Esophagus mucosa (tissue), 1 donor: ENCODE results near the gene PNMA6F. TPM values are rescaled to one million over a fixed set of nuclear protein-coding genes. Genes with fewer than 3 reads are reported as not detected.
"Not testable (repeated sequence)": the region's sequence is repeated elsewhere in the genome, so short reads cannot be mapped to it uniquely, and the experiment has no call there.

ENCODE experiments used
- ATAC-seq: fragments of 200-7000 bp; cut with Tn5 transposase; one replicate; pipeline ENCODE4 v1.9.1; 2020
- total RNA-seq: library from RNA; stranded (reverse); gene quantifications from one replicate; pipeline ENCODE4 v1.2.4, GENCODE V29; 2023
- donor health status: DM: yes; HTN: yes; CAD: no.

PNMA6F gene
- total RNA-seq, 1 donor from 2014 or later, result not detected

DNA sequence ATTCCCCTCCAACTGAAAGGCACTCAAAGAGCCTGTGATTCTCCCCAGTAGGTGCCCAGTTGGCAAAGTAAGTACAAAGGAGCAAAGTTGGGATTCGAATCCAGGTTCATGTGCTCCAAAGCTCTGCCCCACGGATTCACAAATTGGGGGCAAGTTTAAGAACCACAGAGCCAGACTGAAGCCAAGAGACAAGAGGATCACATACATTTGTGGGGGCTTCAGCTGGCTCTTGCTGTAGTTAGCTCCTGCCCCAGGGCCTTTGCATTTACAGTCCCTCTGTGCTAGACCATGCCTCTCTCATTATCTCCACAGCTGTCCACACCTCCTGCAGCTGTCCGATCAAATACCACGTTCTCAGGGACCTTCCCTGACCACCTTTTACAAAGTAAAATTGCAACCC, 18.8 kb downstream of the PNMA6F start:
- no peak for ATAC-seq

- ATAC-seq, result no peak
Observed at GRCh38 chrX:153301746-153302145, 19.8 kb downstream of the PNMA6F start.

DNA sequence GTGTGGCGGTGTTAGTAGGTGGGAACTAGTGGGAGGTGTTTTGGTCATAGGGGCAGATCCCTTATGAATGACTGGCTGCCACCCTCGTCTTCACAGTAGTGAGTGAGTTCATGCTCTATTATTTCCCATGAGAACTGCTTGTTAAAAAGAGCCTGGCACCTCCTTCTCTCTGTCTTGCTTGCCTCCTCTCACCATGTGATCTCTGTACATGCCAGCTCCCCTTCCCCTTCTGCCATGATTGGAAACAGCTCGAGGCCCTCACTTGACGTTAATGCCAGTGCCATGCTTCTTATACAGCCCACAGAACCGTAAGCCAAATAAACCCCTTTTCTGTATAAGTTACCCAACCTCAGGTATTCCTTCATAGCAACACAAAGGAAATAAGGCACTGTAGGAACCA, 21.7 kb downstream of the PNMA6F start:
- no peak for ATAC-seq

DNA sequence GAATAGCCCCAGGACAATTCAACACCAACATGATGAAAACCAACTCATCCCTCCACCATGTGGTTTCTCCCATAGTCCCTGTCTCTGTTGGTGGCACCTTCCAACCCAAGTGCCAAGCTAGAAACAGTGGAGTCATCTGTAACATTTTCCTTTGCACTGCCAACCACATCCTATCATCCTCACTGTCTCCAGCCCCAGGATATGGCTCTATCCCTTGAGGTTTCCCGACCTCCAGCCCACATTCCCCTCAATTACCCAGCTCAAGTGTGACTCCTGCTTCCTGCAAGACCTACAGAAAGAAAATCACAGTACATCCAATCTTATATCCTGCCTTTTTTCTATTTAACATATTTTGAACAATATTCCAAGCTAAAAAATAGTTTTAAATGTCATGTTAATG, 24.2 kb downstream of the PNMA6F start:
- no peak for ATAC-seq

- peak; percentile 84 for ATAC-seq
Observed at GRCh38 chrX:153293485-153294071, 28.0 kb downstream of the PNMA6F start.

GRCh38 chrX:153288807-153289206, 32.8 kb downstream of the PNMA6F start:
- ATAC-seq, result not testable (repeated sequence)

DNA sequence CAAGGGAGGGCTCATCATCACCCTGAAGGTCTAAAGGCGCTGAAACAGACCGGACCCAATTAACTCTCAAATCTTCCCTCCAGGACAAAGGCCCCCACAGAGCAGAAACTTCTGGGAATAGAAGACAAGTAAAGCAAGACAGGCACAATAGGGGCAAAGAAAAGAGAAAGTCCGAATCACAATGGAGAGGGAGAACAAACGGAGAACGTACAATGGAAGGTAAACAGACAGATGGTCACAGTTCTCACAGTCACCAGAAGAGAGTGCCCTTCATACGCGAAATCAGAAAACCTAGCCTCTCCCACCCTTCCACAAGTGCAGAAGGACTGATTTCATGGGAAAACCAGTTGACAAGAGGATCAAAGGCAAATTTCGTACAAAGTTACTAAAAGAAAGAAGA, 35.9 kb downstream of the PNMA6F start:
- not testable (repeated sequence) for ATAC-seq

DNA sequence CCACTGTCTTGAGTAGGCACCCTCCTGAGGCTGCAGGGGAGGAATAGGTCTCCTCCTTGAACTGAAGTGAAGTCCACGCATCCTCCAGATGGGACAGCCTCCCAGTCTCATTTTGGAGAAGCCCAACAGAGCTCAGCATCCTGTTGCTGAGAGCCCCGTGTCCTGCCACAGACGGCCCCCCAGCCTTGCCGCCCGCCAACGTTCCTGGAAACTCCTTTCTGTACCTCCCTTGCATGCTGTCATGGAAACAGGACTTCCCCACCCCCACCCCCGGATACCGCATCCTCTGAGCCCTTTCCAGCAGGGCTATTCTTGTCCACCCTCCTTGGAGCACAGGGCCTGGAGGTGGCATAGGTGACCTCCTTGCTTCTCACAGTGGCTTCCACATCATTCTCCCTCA, 37.6 kb downstream of the PNMA6F start:
- ATAC-seq, result not testable (repeated sequence)

GRCh38 chrX:153281784-153282183, 39.8 kb downstream of the PNMA6F start:
- not testable (repeated sequence) for ATAC-seq

DNA sequence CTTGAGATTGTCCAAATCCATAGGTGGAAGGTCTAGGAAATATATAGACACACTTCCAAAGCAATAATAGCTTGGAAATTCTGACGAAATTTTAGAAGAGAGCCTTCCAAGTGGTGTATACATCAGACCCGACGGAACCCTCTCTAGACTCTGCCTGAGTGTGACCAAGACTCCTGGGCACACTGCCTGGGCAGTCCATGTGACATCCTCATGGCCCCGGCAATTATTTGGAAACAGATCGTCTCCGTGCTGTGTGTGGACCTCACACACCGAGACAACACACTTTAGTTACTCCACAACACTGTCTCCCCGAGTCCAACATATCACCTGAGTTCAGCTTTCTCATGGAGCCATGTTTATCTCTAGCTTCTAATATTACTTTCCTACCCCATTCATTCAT, 42.3 kb downstream of the PNMA6F start:
- not testable (repeated sequence) for ATAC-seq

DNA sequence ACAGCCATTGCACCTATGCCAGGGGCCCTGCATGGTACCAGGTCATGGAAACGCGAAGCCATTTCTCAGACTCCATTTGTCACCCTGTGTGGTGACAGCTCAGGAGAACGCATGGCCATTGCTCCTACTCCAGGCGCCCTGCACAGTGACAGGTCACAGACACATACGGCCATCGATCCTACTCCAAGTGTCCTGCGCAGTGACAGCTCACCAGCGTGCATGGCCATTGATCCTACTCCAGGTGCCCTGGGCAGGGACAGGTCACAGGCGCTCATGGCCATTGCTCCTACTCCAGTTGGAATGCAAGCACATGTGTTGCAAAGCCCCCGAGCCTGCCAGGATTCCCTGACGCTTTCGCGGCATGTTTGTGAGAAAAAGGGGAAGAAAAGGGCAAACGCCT, 45.5 kb downstream of the PNMA6F start:
- not testable (repeated sequence) for ATAC-seq

DNA sequence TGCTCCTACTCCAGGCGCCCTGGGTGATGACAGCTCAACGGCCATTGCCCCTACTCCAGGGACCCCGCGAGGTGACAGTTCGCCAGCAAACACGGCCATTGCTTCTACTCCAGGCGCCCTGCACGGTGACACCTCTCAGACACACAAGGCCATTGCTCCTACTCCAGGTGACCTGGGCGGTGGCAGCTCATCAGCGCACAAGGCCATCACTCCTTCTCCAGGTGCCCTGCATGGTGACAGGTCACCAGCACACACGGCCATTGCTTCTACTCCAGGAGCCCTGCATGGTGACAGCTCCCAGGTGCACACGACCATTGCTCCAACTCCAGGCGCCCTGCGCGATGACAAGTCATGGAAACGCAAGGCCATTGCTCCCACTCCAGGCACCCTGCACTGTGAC, 46.1 kb downstream of the PNMA6F start:
- ATAC-seq, result not testable (repeated sequence)

DNA sequence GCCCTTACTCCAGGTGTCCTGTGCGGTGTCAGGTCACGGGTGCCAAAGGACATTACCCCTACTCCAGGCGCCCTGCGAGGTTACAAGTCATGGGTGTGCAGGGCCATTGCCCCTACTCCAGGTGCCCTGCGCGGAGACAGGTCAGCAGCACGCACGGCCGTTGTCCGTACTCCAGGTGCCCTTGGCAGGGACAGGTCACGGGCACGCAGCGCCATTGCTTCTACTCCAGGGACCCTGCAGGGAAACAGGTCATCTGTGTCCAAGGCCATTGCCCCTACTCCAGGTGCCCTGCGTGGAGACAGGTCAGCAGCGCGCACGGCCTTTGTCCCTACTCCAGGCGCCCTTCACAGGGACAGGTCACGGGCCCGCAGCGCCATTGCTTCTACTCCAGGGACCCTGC, 49.0 kb downstream of the PNMA6F start:
- ATAC-seq, result not testable (repeated sequence)

- ATAC-seq, result peak; percentile 12
Observed at GRCh38 chrX:153272070-153272469, 49.5 kb downstream of the PNMA6F start.

Other genes with a start within 250 kb of the PNMA6F start
- gene PNMA6A, start 249.3 kb downstream of the PNMA6F start, total RNA-seq, result 0.12 TPM
- not detected for gene MAGEA1, start 142.5 kb downstream of the PNMA6F start, total RNA-seq
- gene ZNF275, start 12.4 kb upstream of the PNMA6F start, total RNA-seq, result 1.6 TPM
- gene PNMA6E, start 79.6 kb upstream of the PNMA6F start, total RNA-seq, result not detected
- 0.08 TPM for gene ZFP92, start 89.7 kb upstream of the PNMA6F start, total RNA-seq
- 2.0 TPM for gene TREX2, start 124.3 kb upstream of the PNMA6F start, total RNA-seq
- 16.6 TPM for gene HAUS7, start 148.8 kb upstream of the PNMA6F start, total RNA-seq
- gene BGN, start 173.2 kb upstream of the PNMA6F start, total RNA-seq, result 29.3 TPM
- not detected for gene ATP2B3, start 195.9 kb upstream of the PNMA6F start, total RNA-seq